Hematopoietic multipotent progenitor cell treated with erythropoietin and hydrocortisone succinate and interleukin-3 and kit ligand, for 8 days (in vitro differentiated cells): ENCODE data around the gene CDH6.

Experiments used
- DNase-seq: peaks from one replicate; pipeline ENCODE4 v3.0.0-alpha.2; 2015

The CDH6 gene

GRCh38 chr5:31204958-31205357 is 11.5 kb downstream of the CDH6 start:
- no peak for DNase-seq

- no peak for DNase-seq
Observed at GRCh38 chr5:31208043-31208442, 14.6 kb downstream of the CDH6 start.

- DNase-seq = no peak
Observed at GRCh38 chr5:31209334-31209733, 15.8 kb downstream of the CDH6 start.

- DNase-seq = no peak
Observed at GRCh38 chr5:31211098-31211497, 17.6 kb downstream of the CDH6 start.

GRCh38 chr5:31213257-31213656 is 19.8 kb downstream of the CDH6 start:
- no peak for DNase-seq

- DNase-seq = no peak
Observed at GRCh38 chr5:31213705-31214121, 20.2 kb downstream of the CDH6 start.

- no peak for DNase-seq
Observed at GRCh38 chr5:31214229-31214628, 20.7 kb downstream of the CDH6 start.

GRCh38 chr5:31215236-31215635 is 21.8 kb downstream of the CDH6 start:
- DNase-seq = no peak

- DNase-seq = no peak
Observed at GRCh38 chr5:31217446-31217845, 24.0 kb downstream of the CDH6 start.

- no peak for DNase-seq
Observed at GRCh38 chr5:31218978-31219377, 25.5 kb downstream of the CDH6 start.

- no peak for DNase-seq
Observed at GRCh38 chr5:31221001-31221400, 27.5 kb downstream of the CDH6 start.

GRCh38 chr5:31225118-31225517 is 31.6 kb downstream of the CDH6 start:
- DNase-seq = no peak

- DNase-seq = no peak
Observed at GRCh38 chr5:31225613-31226012, 32.1 kb downstream of the CDH6 start.

- no peak for DNase-seq
Observed at GRCh38 chr5:31226651-31227050, 33.2 kb downstream of the CDH6 start.

GRCh38 chr5:31229266-31229665 is 35.8 kb downstream of the CDH6 start:
- DNase-seq = no peak

- DNase-seq = no peak
Observed at GRCh38 chr5:31231177-31231838, 37.8 kb downstream of the CDH6 start.

- DNase-seq = peak; percentile 79
Observed at GRCh38 chr5:31232273-31232888, 38.9 kb downstream of the CDH6 start.

GRCh38 chr5:31235381-31235780 is 41.9 kb downstream of the CDH6 start:
- DNase-seq = no peak

GRCh38 chr5:31236339-31236738 is 42.9 kb downstream of the CDH6 start:
- DNase-seq = no peak

GRCh38 chr5:31237174-31237573 is 43.7 kb downstream of the CDH6 start:
- no peak for DNase-seq

- DNase-seq = no peak
Observed at GRCh38 chr5:31238497-31238896, 45.0 kb downstream of the CDH6 start.

- DNase-seq = peak; percentile 27
Observed at GRCh38 chr5:31244921-31245320, 51.4 kb downstream of the CDH6 start.

- no peak for DNase-seq
Observed at GRCh38 chr5:31247381-31247780, 53.9 kb downstream of the CDH6 start.

GRCh38 chr5:31250201-31250600 is 56.7 kb downstream of the CDH6 start:
- DNase-seq = no peak

GRCh38 chr5:31251032-31251431 is 57.5 kb downstream of the CDH6 start:
- no peak for DNase-seq
